Endothelial cell of umbilical vein (primary cell): ENCODE data around the gene CLDN6. TPM values are rescaled to one million over a fixed set of nuclear protein-coding genes. Genes with fewer than 3 reads are reported as not detected.

ENCODE experiments used
- BruUV-seq: library from RNA; stranded (reverse); fragments of 400-500 nt; replicated peaks from 2 replicates; lab custom pipeline; 2021; lab: Mats Ljungman, UMichigan
- CTCF ChIA-PET: fragments of 300-600, 350-600 bp; sonication (Branson Sonifier 250); formaldehyde crosslinking; loops from one replicate; lab custom pipeline; 2021; ENCODE audit warnings: antibody characterized with exemption, inconsistent platforms; lab: Charles Lee
- POLR2A ChIA-PET: fragments of 300-600, 350-600 bp; sonication (Branson Sonifier 250); formaldehyde crosslinking; loops from one replicate; lab custom pipeline; 2021; ENCODE audit warnings: antibody characterized with exemption, inconsistent platforms; lab: Charles Lee
- DNase-seq: peaks from one replicate; pipeline ENCODE4 v3.0.0-alpha.2; 2011; ENCODE audit warnings: low read depth, low spot score
- FAIRE-seq: peaks from 2 replicates; lab custom pipeline; 2011; peaks lifted over from hg19 to GRCh38; lab: Jason Lieb, UNC
- H2AFZ ChIP-seq: 2 replicates; pipeline ENCODE4 v1.6.0; 2012; ENCODE audit warnings: low read depth, low read length, control low read depth, inconsistent platforms
- H3K27ac ChIP-seq: 2 replicates; pipeline ENCODE4 v1.5.1; 2011; ENCODE audit warnings: low read depth, mild to moderate bottlenecking, control low read depth, low read length, moderate library complexity; ENCODE audit not compliant: insufficient read depth
- H3K27me3 ChIP-seq, 2 experiments: 2 replicates each; pipeline versions ENCODE4 v1.6.0 to v1.6.1; 2011; ENCODE audit warnings: low read length in 2 of 2, mixed read lengths in 1 of 2; ENCODE audit not compliant: control insufficient read depth in 2 of 2, insufficient read depth in 2 of 2
- H3K36me3 ChIP-seq, 2 experiments: 2 replicates in 1 of 2; 3 replicates in 1 of 2; pipeline ENCODE4 v1.5.1; 2011; ENCODE audit warnings: low read length in 2 of 2, mild to moderate bottlenecking in 1 of 2, moderate library complexity in 1 of 2; ENCODE audit not compliant: control insufficient read depth in 2 of 2, insufficient read depth in 2 of 2; ENCODE audit errors: extremely low read depth in 1 of 2
- H3K4me1 ChIP-seq: 3 replicates; pipeline ENCODE4 v1.5.1; 2011; ENCODE audit warnings: mild to moderate bottlenecking, low read length; ENCODE audit not compliant: control insufficient read depth, insufficient read depth; ENCODE audit errors: extremely low read depth
- H3K4me2 ChIP-seq: 2 replicates; pipeline ENCODE4 v1.6.1; 2011; ENCODE audit warnings: low read length, control low read depth, mixed read lengths; ENCODE audit not compliant: insufficient read depth
- H3K4me3 ChIP-seq, 3 experiments: fragments of 200-600 bp in 1 of 3; sonication (generic), shearing (Covaris generic) in 1 of 3; replicated peaks in 1 of 3; 2 replicates each; pipeline ENCODE4 v1.5.1; 2011 to 2016; ENCODE audit warnings: control low read depth in 3 of 3, low read length in 3 of 3, mild to moderate bottlenecking in 2 of 3, inconsistent platforms in 1 of 3, low read depth in 1 of 3, moderate library complexity in 1 of 3; ENCODE audit not compliant: insufficient read depth in 1 of 3
- H3K79me2 ChIP-seq: 2 replicates; pipeline ENCODE4 v1.6.0; 2012; ENCODE audit warnings: low read length, inconsistent platforms; ENCODE audit not compliant: control insufficient read depth, insufficient read depth
- H3K9ac ChIP-seq: replicated peaks from 2 replicates; pipeline ENCODE3; 2011; ENCODE audit warnings: low read length, control low read depth; ENCODE audit not compliant: insufficient read depth; ENCODE audit errors: extremely low read depth
- H3K9me1 ChIP-seq: replicated peaks from 3 replicates; pipeline ENCODE4 v1.6.0; 2011; ENCODE audit warnings: mild to moderate bottlenecking, low read length; ENCODE audit not compliant: control insufficient read depth, insufficient read depth; ENCODE audit errors: extremely low read depth
- H3K9me3 ChIP-seq: replicated peaks from 2 replicates; pipeline ENCODE4 v1.5.1; 2012; ENCODE audit warnings: low read length, inconsistent platforms; ENCODE audit not compliant: control insufficient read depth, insufficient read depth
- H4K20me1 ChIP-seq: replicated peaks from 2 replicates; pipeline ENCODE3; 2011; ENCODE audit warnings: mild to moderate bottlenecking, low read length; ENCODE audit not compliant: control insufficient read depth, insufficient read depth; ENCODE audit errors: extremely low read depth
- CTCF ChIP-seq, 2 donors: IDR thresholded peaks; 1 replicate in 1 of 2; 2 replicates in 1 of 2; pipeline ENCODE4 v1.5.1; 2011; ENCODE audit warnings: low read length in 2 of 2, mild to moderate bottlenecking in 2 of 2, moderate library complexity in 2 of 2, control low read depth in 1 of 2, inconsistent platforms in 1 of 2, low read depth in 1 of 2; ENCODE audit not compliant: insufficient read depth in 1 of 2; ENCODE audit errors: extremely low read depth in 1 of 2
- EZH2 ChIP-seq: IDR thresholded peaks from 2 replicates; pipeline ENCODE4 v1.6.1; 2012; ENCODE audit warnings: borderline replicate concordance, low read depth, mild to moderate bottlenecking, moderate library complexity, low read length, inconsistent platforms; ENCODE audit not compliant: severe bottlenecking
- FOS ChIP-seq: IDR thresholded peaks from 2 replicates; pipeline ENCODE4 v1.6.1; 2011; ENCODE audit warnings: mild to moderate bottlenecking, low read length, moderate library complexity, borderline replicate concordance; ENCODE audit not compliant: insufficient read depth
- GATA2 ChIP-seq: IDR thresholded peaks from 2 replicates; pipeline ENCODE4 v1.7.0; 2011; ENCODE audit warnings: low read depth, mild to moderate bottlenecking, moderate library complexity, mixed read lengths, low read length; ENCODE audit not compliant: insufficient read length, insufficient read depth
- JUN ChIP-seq: IDR thresholded peaks from 2 replicates; pipeline ENCODE4 v1.6.1; 2011; ENCODE audit warnings: borderline replicate concordance, low read depth; ENCODE audit not compliant: insufficient read length, insufficient read depth
- MAX ChIP-seq: IDR thresholded peaks from 2 replicates; pipeline ENCODE4 v1.6.1; 2011; ENCODE audit not compliant: insufficient read depth, insufficient read length
- MYC ChIP-seq: IDR thresholded peaks from one replicate; pipeline ENCODE4 v1.6.1; 2011; ENCODE audit warnings: mild to moderate bottlenecking, low read depth, low read length
- POLR2A ChIP-seq: IDR thresholded peaks from 2 replicates; pipeline ENCODE4 v1.6.1; 2012; ENCODE audit warnings: low read depth, mild to moderate bottlenecking, control low read depth, low read length
- POLR2AphosphoS5 ChIP-seq: IDR thresholded peaks from 2 replicates; pipeline ENCODE4 v1.6.1; 2012; ENCODE audit warnings: low read depth, mild to moderate bottlenecking, control low read depth, low read length, moderate library complexity; ENCODE audit not compliant: insufficient read depth
- dilution Hi-C: fragments of 300-500 bp; cut with MboI; formaldehyde crosslinking; loops from one replicate; pipeline ENCODE4 v1.15.0; 2019; ENCODE audit warnings: low sequenced_read_pairs; ENCODE audit not compliant: extremely low pct_ligation_motif_present
- intact Hi-C: fragments of 100-400 bp; cut with micrococcal nuclease; formaldehyde crosslinking; loops from one replicate; pipeline ENCODE4 v1.10.0; 2022
- polyA plus RNA-seq, 4 experiments: library from polyadenylated mRNA; depleted of rRNA in 3 of 4; stranded (reverse) in 3 of 4; unstranded in 1 of 4; fragments of >200 nt; gene quantifications; 2 replicates each; pipeline versions ENCODE4 v1.2.1 to v1.2.3, GENCODE V29; 2011 to 2012; ENCODE audit warnings: missing spikeins in 1 of 4
- total RNA-seq: library from RNA; stranded (reverse); gene quantifications from 2 replicates; pipeline ENCODE4 v1.2.3, GENCODE V29; 2021

CLDN6 gene
- total and polyA plus RNA-seq, 2 donors (not counting 3 experiments of a cell fraction or from before 2014, with no cell fraction given), result 0.28 TPM; not detected in 1

GRCh38 chr16:2973093-2973492, 44.9 kb downstream of the CLDN6 start:
- ChIA-PET CTCF (no interaction called here), POLR2A (no interaction called here)
- Histone ChIP-seq H3K4me2 (no peak overlapping the region), H3K79me2 (peaks cover 12% of the 10 kb centered on the region), H3K9me3 (no peaks in the 10 kb centered on the region), H3K36me3 (peaks cover 0 to 2% of the 10 kb centered on the region in 2 experiments), H3K9ac (no peak overlapping the region), H3K27ac (no peak overlapping the region), H3K9me1 (no peaks in the 10 kb centered on the region), H3K27me3 (peaks cover 0 to 2% of the 10 kb centered on the region in 2 experiments), H3K4me1 (peaks cover 9% of the 10 kb centered on the region), H2AFZ (no peak overlapping the region), H3K4me3 (no peak overlapping the region), H4K20me1 (no peaks in the 10 kb centered on the region)
- FAIRE-seq (no peak), DNase-seq (no peak)
- dilution Hi-C loops (no loop called here), intact Hi-C loops (no loop called here)
- no TSS peak for BruUV-seq
- no peak for TF ChIP-seq CTCF (IDR thresholded peaks at IDR 0.05; ENCODE audit: extremely low read depth in 1 of 2, insufficient read depth in 1 of 2, low read depth in 1 of 2, low read length in 2 of 2)

GRCh38 chr16:2971985-2972784, 45.8 kb downstream of the CLDN6 start:
- H2AFZ ChIP-seq, result no peak overlapping the region
- no peak overlapping the region for H3K4me3 ChIP-seq
- dilution Hi-C loops (no loop called here), intact Hi-C loops (no loop called here)
- H3K9me1 ChIP-seq, result no peaks in the 10 kb centered on the region
- DNase-seq, result no peak
- H3K9me3 ChIP-seq, result no peaks in the 10 kb centered on the region
- no peak for FAIRE-seq
- POLR2A ChIA-PET, result interaction anchor here (1.1 kb wide), 1 partner anchor 8 kb away, joined by 3 read pairs; the partner anchor contains the start of gene PKMYT1
- peaks cover 0 to 2% of the 10 kb centered on the region in 2 experiments for H3K36me3 ChIP-seq
- H3K27ac ChIP-seq, result no peak overlapping the region
- CTCF ChIA-PET, result no interaction called here
- peaks cover 9% of the 10 kb centered on the region for H3K4me1 ChIP-seq
- H3K27me3 ChIP-seq, result peaks cover 3 to 10% of the 10 kb centered on the region in 2 experiments
- H4K20me1 ChIP-seq, result no peaks in the 10 kb centered on the region
- BruUV-seq, result no TSS peak
- H3K4me2 ChIP-seq, result no peak overlapping the region
- peaks cover 12% of the 10 kb centered on the region for H3K79me2 ChIP-seq
- no peak overlapping the region for H3K9ac ChIP-seq
- TF ChIP-seq POLR2A, result no peak
- TF ChIP-seq MYC, result no peak
- no peak for TF ChIP-seq EZH2
- TF ChIP-seq GATA2, result no peak
- TF ChIP-seq POLR2AphosphoS5, result no peak
- TF ChIP-seq JUN, result no peak
- no peak for TF ChIP-seq CTCF (IDR thresholded peaks at IDR 0.05; ENCODE audit: extremely low read depth in 1 of 2, insufficient read depth in 1 of 2, low read depth in 1 of 2, low read length in 2 of 2)
- no peak for TF ChIP-seq FOS
- no peak for TF ChIP-seq MAX
